Measurements from ENCODE around the gene SFT2D1.

Gene SFT2D1

DNA sequence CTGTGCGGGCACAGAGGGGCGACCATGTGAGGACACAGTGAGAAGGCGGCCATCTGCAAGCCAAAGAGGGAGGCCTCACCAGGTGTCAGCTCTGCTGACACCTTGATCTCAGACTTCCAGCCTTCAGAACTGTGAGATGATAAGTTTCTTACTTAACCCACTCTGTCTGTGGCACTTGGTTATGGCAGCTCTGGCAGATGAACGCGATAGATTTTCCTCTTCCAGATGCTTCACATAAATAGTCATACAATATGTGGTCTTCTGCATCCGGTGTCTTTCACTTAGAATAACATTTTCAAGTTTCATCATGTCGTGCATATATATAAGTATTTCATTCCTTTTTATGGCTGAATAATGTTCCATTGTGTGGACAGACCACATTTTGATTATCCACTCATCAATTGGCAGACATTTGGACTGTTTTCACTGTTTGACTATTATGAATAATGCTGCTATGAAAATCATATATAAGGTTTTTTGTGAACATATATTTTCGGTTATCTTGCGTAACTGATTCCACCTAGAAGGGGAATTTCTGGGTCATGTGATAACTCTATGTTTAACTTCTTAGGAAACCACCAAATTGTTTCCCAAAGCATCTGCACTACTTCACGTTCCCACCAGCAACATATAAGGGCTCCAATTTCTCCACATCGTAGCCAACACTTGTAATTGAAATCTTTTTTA is 64.3 kb downstream of the SFT2D1 start:
- Histone ChIP-seq H4K91ac (ENCODE audit: low read length) (no peak overlapping the region), H3K4me2 (ENCODE audit: low read length, poor library complexity, severe bottlenecking) (no peak overlapping the region), H2BK120ac (ENCODE audit: low read depth, low read length) (no peak overlapping the region), H3K4me3 (ENCODE audit: insufficient read depth in 1 of 2, low read depth in 1 of 2, low read length in 2 of 2) (no peak overlapping the region), H3K36me3 (ENCODE audit: control insufficient read depth in 1 of 2, insufficient read depth in 2 of 2, low read depth in 1 of 2, low read length in 2 of 2) (no peaks in the 10 kb centered on the region), H2AFZ (ENCODE audit: low read depth, low read length) (no peak overlapping the region), H3K9ac (ENCODE audit: low read length) (no peak overlapping the region), H3K18ac (ENCODE audit: low read depth in 1 of 2, low read length in 2 of 2) (no peak overlapping the region), H2BK12ac (ENCODE audit: low read length in 2 of 2) (no peak overlapping the region), H3K4me1 (ENCODE audit: control insufficient read depth, insufficient read depth, low read depth, low read length) (peaks cover 2% of the 10 kb centered on the region), H2AK5ac (ENCODE audit: low read length, severe bottlenecking) (no peak overlapping the region), H3K4ac (ENCODE audit: low read depth in 1 of 2, low read length in 2 of 2) (no peak overlapping the region), H3K14ac (ENCODE audit: low read length in 2 of 2) (no peak overlapping the region), H3K27me3 (ENCODE audit: control insufficient read depth in 1 of 2, insufficient read depth in 1 of 2, low read length in 2 of 2) (peaks cover 19 to 38% of the 10 kb centered on the region in 2 experiments), H2BK5ac (ENCODE audit: low read depth, low read length, poor library complexity, severe bottlenecking) (no peak overlapping the region), H3K27ac (ENCODE audit: low read length, poor library complexity, severe bottlenecking) (no peak overlapping the region), H3K79me1 (replicated peaks; ENCODE audit: low read length, poor library complexity, severe bottlenecking) (no peaks in the 10 kb centered on the region), H4K8ac (ENCODE audit: low read length) (no peak overlapping the region), H3K9me3 (ENCODE audit: control insufficient read depth, low read length) (no peaks in the 10 kb centered on the region), H2BK15ac (ENCODE audit: low read depth, poor library complexity, severe bottlenecking) (no peak overlapping the region), H3K23ac (ENCODE audit: low read length in 2 of 2) (no peak overlapping the region)
- DNase-seq, result no peak
- 87% methylated on average over 5 of the region's 11 CpGs for WGBS

DNA sequence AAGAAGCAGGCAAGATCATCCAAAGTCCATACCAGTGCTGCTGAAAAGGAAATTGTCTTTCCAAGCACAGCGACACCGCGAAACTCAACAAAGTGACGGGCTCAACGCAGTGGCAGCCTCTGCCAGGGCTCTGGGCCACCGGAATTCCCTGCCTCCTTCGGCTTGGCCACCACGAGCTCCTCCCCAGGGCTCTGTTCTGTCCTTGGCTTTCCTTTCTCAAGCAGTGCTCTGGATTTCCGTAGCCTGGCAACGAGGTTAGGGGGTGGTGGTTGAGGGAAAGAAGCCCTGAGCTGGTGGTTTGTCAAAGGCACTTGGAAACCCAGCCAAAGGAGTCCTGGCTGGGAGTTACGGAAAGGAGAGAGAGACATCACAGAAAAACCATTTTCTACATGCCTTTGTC is 65.3 kb downstream of the SFT2D1 start:
- no peak overlapping the region for H4K8ac ChIP-seq (ENCODE audit: low read length)
- 73% methylated on average over 10 of the region's 11 CpGs for WGBS
- H3K36me3 ChIP-seq (ENCODE audit: control insufficient read depth in 1 of 2, insufficient read depth in 2 of 2, low read depth in 1 of 2, low read length in 2 of 2), result no peaks in the 10 kb centered on the region
- H3K4ac ChIP-seq (ENCODE audit: low read depth in 1 of 2, low read length in 2 of 2), result no peak overlapping the region
- H2BK5ac ChIP-seq (ENCODE audit: low read depth, low read length, poor library complexity, severe bottlenecking), result no peak overlapping the region
- H3K27ac ChIP-seq (ENCODE audit: low read length, poor library complexity, severe bottlenecking), result no peak overlapping the region
- peak; percentile 10 for DNase-seq
- no peak overlapping the region for H3K4me3 ChIP-seq (ENCODE audit: insufficient read depth in 1 of 2, low read depth in 1 of 2, low read length in 2 of 2)
- H2BK120ac ChIP-seq (ENCODE audit: low read depth, low read length), result no peak overlapping the region
- H2BK15ac ChIP-seq (ENCODE audit: low read depth, poor library complexity, severe bottlenecking), result no peak overlapping the region
- no peak overlapping the region for H3K14ac ChIP-seq (ENCODE audit: low read length in 2 of 2)
- no peak overlapping the region for H4K91ac ChIP-seq (ENCODE audit: low read length)
- no peaks in the 10 kb centered on the region for H3K79me1 ChIP-seq (replicated peaks; ENCODE audit: low read length, poor library complexity, severe bottlenecking)
- no peak overlapping the region for H2AK5ac ChIP-seq (ENCODE audit: low read length, severe bottlenecking)
- no peak overlapping the region for H2AFZ ChIP-seq (ENCODE audit: low read depth, low read length)
- no peak overlapping the region for H3K23ac ChIP-seq (ENCODE audit: low read length in 2 of 2)
- peaks cover 17 to 29% of the 10 kb centered on the region in 2 experiments for H3K27me3 ChIP-seq (ENCODE audit: control insufficient read depth in 1 of 2, insufficient read depth in 1 of 2, low read length in 2 of 2)
- H3K4me1 ChIP-seq (ENCODE audit: control insufficient read depth, insufficient read depth, low read depth, low read length), result peaks cover 2% of the 10 kb centered on the region
- H3K4me2 ChIP-seq (ENCODE audit: low read length, poor library complexity, severe bottlenecking), result no peak overlapping the region
- H3K9ac ChIP-seq (ENCODE audit: low read length), result no peak overlapping the region
- no peak overlapping the region for H3K18ac ChIP-seq (ENCODE audit: low read depth in 1 of 2, low read length in 2 of 2)
- no peaks in the 10 kb centered on the region for H3K9me3 ChIP-seq (ENCODE audit: control insufficient read depth, low read length)
- H2BK12ac ChIP-seq (ENCODE audit: low read length in 2 of 2), result no peak overlapping the region

GRCh38 chr6:166275714-166276166 is 66.6 kb downstream of the SFT2D1 start:
- H3K4ac ChIP-seq (ENCODE audit: low read depth in 1 of 2, low read length in 2 of 2), result no peak overlapping the region
- no peak overlapping the region for H2BK120ac ChIP-seq (ENCODE audit: low read depth, low read length)
- H2BK12ac ChIP-seq (ENCODE audit: low read length in 2 of 2), result no peak overlapping the region
- H3K9ac ChIP-seq (ENCODE audit: low read length), result no peak overlapping the region
- DNase-seq, result peak; percentile 51
- no peak overlapping the region for H3K27ac ChIP-seq (ENCODE audit: low read length, poor library complexity, severe bottlenecking)
- no peak overlapping the region for H3K4me3 ChIP-seq (ENCODE audit: insufficient read depth in 1 of 2, low read depth in 1 of 2, low read length in 2 of 2)
- no peak overlapping the region for H4K8ac ChIP-seq (ENCODE audit: low read length)
- H3K18ac ChIP-seq (ENCODE audit: low read depth in 1 of 2, low read length in 2 of 2), result no peak overlapping the region
- no peak overlapping the region for H3K4me2 ChIP-seq (ENCODE audit: low read length, poor library complexity, severe bottlenecking)
- no peak overlapping the region for H3K14ac ChIP-seq (ENCODE audit: low read length in 2 of 2)
- H2AK5ac ChIP-seq (ENCODE audit: low read length, severe bottlenecking), result no peak overlapping the region
- H3K4me1 ChIP-seq (ENCODE audit: control insufficient read depth, insufficient read depth, low read depth, low read length), result peaks cover 2% of the 10 kb centered on the region
- no peaks in the 10 kb centered on the region for H3K9me3 ChIP-seq (ENCODE audit: control insufficient read depth, low read length)
- no peak overlapping the region for H2AFZ ChIP-seq (ENCODE audit: low read depth, low read length)
- no peak overlapping the region for H3K23ac ChIP-seq (ENCODE audit: low read length in 2 of 2)
- WGBS, result 5% methylated on average over 18 of the region's 21 CpGs
- H3K79me1 ChIP-seq (replicated peaks; ENCODE audit: low read length, poor library complexity, severe bottlenecking), result no peaks in the 10 kb centered on the region
- H2BK5ac ChIP-seq (ENCODE audit: low read depth, low read length, poor library complexity, severe bottlenecking), result no peak overlapping the region
- H4K91ac ChIP-seq (ENCODE audit: low read length), result no peak overlapping the region
- H3K27me3 ChIP-seq (ENCODE audit: control insufficient read depth in 1 of 2, insufficient read depth in 1 of 2, low read length in 2 of 2), result peaks cover 12 to 19% of the 10 kb centered on the region in 2 experiments
- no peaks in the 10 kb centered on the region for H3K36me3 ChIP-seq (ENCODE audit: control insufficient read depth in 1 of 2, insufficient read depth in 2 of 2, low read depth in 1 of 2, low read length in 2 of 2)
- H2BK15ac ChIP-seq (ENCODE audit: low read depth, poor library complexity, severe bottlenecking), result no peak overlapping the region

DNA sequence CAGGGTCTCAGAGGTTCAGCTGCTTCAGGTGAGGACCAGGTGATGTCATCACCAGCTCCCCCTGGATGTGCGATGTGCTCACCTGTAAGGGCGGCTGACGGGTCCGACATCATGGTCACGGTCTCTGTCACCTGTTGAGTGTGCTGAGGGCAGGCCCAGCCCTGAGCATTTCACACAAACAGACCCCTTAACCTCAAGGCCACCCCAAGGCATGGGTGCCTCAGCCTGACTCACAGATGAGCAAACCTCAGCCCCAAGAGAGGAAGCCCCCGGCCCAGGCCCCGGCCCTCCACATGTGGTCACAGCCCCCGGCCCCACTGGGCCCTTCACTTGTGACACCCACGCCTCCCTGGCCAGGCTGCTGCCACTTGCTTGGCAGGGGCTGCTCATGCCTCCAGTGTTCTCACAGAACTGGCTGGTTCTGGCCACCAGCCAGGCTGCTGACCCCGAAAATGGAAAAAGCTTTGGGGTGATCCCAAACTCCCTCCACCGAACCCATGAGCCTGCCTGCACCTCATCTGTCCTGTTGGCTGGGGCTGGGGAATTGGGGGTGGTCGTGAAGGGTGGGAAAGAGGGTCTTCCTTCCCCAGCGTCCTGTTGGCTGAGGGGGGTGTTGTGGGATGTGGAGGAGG is 67.5 kb downstream of the SFT2D1 start:
- Histone ChIP-seq H3K9me3 (ENCODE audit: control insufficient read depth, low read length) (no peaks in the 10 kb centered on the region), H3K4me1 (ENCODE audit: control insufficient read depth, insufficient read depth, low read depth, low read length) (no peaks in the 10 kb centered on the region), H3K4me2 (ENCODE audit: low read length, poor library complexity, severe bottlenecking) (no peak overlapping the region), H2BK12ac (ENCODE audit: low read length in 2 of 2) (no peak overlapping the region), H3K23ac (ENCODE audit: low read length in 2 of 2) (no peak overlapping the region), H2BK15ac (ENCODE audit: low read depth, poor library complexity, severe bottlenecking) (no peak overlapping the region), H3K4ac (ENCODE audit: low read depth in 1 of 2, low read length in 2 of 2) (no peak overlapping the region), H2AK5ac (ENCODE audit: low read length, severe bottlenecking) (no peak overlapping the region), H2AFZ (ENCODE audit: low read depth, low read length) (no peak overlapping the region), H3K18ac (ENCODE audit: low read depth in 1 of 2, low read length in 2 of 2) (no peak overlapping the region), H3K14ac (ENCODE audit: low read length in 2 of 2) (no peak overlapping the region), H2BK5ac (ENCODE audit: low read depth, low read length, poor library complexity, severe bottlenecking) (no peak overlapping the region), H3K9ac (ENCODE audit: low read length) (no peak overlapping the region), H4K8ac (ENCODE audit: low read length) (no peak overlapping the region), H3K27ac (ENCODE audit: low read length, poor library complexity, severe bottlenecking) (no peak overlapping the region), H3K36me3 (ENCODE audit: control insufficient read depth in 1 of 2, insufficient read depth in 2 of 2, low read depth in 1 of 2, low read length in 2 of 2) (no peaks in the 10 kb centered on the region), H3K4me3 (ENCODE audit: insufficient read depth in 1 of 2, low read depth in 1 of 2, low read length in 2 of 2) (no peak overlapping the region), H4K91ac (ENCODE audit: low read length) (no peak overlapping the region), H2BK120ac (ENCODE audit: low read depth, low read length) (no peak overlapping the region), H3K79me1 (replicated peaks; ENCODE audit: low read length, poor library complexity, severe bottlenecking) (no peaks in the 10 kb centered on the region), H3K27me3 (ENCODE audit: control insufficient read depth in 1 of 2, insufficient read depth in 1 of 2, low read length in 2 of 2) (peaks cover 19% of the 10 kb centered on the region in 2 experiments)
- DNase-seq, result no peak
- WGBS, result 89% methylated on average over 11 of the region's 13 CpGs
